Activated T-helper 9 cell treated with anti-CD3 and anti-CD28 coated beads, Interleukin-2, amount 50 U/mL, for 16 hours (primary cell): Measurements from ENCODE around the gene CDC14B.
"Not testable (repeated sequence)": the region's sequence is repeated elsewhere in the genome, so short reads cannot be mapped to it uniquely, and the experiment has no call there.

Experiments
- DNase-seq: peaks from one replicate; pipeline ENCODE4 v3.0.0-alpha.2; 2020; ENCODE audit warnings: low read depth

The CDC14B gene

DNA sequence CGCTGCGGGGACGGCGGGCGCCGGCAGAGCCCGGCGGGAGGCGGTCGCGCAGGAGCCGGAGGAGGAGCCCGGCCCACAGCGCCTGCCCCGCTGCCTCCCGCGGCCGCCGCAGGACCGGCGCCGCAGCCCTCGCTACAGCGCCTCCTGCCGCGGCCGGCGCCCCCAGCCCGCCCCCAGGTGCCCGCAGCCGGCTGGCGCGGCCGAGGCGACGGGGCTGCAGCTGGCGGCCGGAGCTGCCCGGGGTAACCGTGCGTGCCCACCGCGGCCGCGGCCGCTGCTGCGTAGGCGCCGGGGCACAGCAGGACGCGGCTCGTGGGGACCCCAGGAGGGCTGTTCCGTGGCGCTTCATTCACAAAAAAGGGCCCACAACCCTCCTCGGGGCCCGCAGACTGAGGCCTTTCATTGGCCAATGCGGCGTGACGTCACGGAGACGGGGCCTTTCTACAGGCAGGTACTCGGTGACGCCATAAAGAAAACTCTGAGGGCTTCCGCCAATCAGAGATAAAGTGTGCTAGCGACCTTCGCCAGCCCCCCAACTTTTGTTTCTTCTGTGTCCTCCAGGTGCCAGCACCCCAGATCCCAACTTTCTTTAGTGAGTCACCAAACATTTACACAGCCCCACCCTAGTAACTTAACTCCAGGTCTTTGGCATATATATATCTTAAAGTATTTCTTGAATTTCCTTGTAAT is at the start of gene CDC14B:
TSS of gene CDC14B (minus strand) at position 353 of the 690 bp plus-strand sequence. CDS start 465 bp downstream, outside the sequence.
- DNase-seq: peak; percentile 52

DNA sequence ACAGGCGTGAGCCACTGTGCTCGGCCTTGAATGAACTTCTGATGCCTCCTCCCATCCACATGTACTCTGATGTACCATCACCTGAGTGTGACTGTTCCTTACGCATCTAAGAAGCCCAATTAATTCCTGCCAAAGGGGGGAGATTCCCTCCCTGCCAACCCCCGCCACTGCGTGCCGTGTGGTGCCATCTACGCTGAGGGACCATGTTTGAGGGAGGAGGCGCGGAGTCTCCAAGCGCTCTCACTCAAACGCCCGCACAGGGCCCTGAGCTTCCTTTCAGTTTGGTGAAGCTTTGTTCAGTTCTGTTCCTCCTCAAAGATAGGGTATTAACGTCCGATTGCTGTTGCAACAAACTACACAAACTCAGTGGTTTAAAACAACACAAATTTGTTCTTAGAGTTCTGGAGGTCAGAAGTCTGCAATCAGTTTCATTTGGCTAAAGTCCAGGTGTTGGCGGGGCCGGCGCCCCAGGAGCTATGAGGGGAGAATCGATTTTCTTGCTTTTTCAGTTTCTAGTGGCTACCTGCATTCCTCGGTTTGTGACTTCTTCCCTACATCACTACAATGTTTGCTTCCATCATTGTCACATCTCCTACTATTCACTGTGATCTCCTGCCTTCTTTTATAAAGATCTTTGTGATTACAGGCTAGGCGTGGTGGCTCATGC is 49.4 kb upstream of the CDC14B start:
- DNase-seq: no peak

DNA sequence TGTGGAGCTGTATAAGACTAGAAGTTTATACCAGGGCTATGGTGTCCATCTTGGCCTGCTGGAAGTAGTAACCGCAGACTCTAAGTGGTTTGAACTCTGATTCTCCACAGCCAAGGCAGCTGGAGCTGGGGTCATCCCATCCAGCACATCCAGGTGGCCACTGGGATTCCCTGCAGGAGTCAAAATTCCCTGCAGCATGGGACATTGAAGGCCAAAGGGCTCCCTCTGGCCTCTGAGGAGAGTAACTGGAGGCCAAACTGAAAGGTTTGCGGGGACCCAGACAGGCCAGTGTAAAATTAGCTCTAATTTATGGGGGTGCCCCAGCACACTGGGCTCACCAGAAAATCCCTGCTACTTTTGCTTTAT is 47.7 kb upstream of the CDC14B start:
- no peak for DNase-seq

DNA sequence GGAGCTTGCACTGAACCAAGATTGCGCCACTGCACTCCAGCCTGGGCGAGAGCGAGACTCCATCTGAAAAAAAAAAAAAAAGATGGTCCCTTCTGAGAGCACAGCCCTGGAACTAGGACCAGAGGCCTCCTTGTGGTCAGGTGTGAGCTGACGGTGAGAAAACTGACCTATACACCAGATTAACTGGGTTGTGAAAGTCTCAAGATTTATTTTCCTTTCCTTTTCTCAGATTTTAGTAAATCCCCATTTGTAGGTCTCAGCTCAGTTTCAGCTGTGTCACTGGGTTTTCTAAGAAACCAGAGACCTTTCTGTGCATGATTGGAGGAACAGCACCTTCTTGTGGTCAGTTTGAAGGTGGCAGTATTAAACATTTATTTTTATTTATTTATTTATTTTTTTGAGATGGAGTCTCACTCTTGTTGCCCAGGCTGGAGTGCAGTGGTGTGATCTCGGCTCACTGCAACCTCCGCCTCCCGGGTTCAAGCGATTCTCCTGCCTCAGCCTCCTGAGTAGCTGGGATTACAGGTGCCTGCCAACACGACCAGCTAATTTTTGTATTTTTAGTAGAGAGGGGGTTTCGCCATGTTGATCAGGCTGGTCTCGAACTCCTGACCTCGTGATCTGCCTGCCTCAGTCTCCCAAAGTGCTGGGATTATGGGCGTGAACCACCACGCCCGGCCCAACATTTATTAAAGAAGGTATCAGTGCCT is 47.2 kb upstream of the CDC14B start:
- DNase-seq: not testable (repeated sequence)

DNA sequence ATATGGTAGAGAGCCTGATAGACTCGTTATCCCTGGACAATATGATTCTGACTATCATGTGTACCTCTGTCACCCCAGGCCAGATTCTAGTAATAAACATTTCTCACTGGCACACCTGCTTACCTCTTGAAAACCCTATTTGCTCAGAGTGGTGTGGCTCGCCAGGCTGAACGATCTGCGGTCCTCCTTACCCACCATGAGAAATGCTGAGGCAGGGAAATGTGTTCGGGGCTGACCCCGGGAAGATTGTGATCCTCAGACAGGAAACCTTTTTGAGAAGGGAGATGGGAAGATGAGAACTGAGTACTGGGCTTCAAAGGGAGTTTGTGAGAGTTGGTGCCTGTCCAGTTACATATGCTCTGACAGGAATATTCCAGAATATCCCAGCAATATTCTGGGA is 46.1 kb upstream of the CDC14B start:
- DNase-seq: no peak

DNA sequence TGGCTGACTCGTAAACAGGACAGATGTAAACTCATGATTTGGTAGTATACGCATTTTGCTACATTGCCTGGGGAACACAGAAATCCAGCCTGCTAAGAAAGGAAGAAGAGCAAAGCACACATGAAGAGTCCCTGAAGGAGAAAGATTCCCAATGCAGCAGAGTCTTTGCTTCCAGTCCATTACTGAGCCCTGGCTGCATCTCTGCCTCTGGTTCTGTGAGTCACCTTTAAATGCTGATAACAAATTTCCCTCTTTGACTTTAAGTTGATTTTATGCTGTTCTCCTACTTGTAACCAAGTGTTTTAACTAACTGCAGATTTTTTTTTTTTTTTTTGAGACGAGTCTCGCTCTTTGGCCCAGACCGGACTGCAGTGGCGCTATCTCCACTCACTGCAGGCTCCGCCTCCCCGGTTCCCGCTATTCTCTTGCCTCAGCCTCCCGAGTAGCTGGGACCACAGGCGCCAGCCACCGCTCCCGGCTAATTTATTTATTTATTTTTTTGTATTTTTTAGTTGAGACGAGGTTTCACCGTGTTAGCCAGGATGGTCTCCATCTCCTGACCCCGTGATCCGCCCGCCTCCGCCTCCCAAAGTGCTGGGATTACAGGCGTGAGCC is 44.0 kb upstream of the CDC14B start:
- DNase-seq: no peak

DNA sequence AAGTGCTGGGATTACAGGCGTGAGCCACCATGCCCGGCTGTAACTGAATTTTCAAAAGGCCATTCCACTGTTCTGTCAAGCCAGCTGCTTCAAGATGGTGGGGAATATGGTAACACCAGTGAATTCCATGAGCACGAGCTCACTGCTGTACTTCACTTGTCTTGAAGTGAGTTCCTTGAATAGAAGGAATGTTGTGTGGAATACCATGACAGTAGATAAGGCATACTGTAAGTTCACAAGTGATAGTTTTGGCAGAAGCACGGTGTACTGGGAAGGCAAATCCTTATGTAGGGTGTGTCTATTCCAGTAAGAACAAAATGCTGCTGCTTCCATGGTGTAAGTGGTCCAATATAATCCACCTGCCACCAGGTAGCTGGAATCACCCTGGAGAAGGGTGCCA is 42.1 kb upstream of the CDC14B start:
- DNase-seq: no peak

DNA sequence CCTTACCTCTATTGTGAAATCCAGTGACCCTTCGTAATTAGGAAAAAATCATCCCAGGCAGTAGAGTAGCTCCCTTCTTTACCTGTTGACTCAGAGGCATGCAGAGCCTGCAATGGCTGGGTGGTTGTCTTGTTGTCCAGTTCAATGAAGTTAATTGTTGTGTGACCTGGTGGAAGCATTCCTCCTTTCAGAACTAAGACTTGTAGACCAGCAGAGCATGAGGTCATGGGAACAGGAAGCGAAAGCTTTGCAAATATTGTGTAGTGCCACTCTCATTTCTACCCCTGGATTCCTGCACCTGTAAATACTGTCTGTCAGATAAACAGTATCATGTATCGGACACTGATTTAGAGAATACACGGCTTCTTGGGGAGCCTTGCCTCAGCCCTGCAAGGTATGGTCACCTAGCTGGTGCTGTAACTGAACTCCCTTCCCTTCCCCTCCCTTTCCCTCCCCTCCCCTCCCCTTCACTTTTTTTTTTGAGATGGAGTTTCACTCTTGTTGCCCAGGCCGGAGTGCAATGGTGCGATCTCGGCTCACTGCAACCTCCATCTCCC is 41.1 kb upstream of the CDC14B start:
- DNase-seq: no peak

DNA sequence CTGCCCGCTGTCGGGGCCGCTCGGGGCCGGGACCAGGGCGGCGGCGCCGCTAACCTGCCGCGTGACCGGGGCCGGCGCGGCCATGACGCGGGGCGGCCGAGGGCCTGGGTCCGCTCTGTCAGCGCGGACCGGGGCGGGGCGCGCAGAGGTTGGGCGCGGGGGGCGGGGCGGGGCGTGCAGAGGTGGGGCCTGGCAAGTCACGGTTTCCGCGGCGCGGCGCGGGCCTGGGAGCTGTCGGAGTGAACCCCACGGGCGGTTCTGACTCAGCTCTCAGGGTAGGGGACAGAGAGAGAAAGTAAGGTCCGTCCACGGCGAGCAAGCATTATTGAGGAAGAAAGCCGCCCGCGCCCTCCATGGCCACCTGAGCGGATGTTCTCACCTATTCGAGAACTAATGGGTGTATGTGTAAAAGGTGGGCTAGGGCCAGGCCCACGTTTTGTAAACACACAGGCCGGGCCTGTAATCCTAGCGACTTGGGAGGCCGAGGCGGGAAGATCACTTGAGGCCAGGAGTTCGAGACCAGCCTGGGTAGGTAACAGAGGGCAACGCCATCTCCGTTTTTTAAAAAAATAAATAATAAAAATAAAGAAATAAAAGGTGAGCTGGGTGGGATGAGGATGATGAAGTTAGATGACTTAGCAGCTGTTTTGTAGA is 35.7 kb upstream of the CDC14B start, which contains the start of gene PRXL2C:
TSS of gene PRXL2C (minus strand) at position 120 of the 654 bp plus-strand sequence. CDS start at position 84, 36 bp downstream.
- DNase-seq: peak; percentile 77

DNA sequence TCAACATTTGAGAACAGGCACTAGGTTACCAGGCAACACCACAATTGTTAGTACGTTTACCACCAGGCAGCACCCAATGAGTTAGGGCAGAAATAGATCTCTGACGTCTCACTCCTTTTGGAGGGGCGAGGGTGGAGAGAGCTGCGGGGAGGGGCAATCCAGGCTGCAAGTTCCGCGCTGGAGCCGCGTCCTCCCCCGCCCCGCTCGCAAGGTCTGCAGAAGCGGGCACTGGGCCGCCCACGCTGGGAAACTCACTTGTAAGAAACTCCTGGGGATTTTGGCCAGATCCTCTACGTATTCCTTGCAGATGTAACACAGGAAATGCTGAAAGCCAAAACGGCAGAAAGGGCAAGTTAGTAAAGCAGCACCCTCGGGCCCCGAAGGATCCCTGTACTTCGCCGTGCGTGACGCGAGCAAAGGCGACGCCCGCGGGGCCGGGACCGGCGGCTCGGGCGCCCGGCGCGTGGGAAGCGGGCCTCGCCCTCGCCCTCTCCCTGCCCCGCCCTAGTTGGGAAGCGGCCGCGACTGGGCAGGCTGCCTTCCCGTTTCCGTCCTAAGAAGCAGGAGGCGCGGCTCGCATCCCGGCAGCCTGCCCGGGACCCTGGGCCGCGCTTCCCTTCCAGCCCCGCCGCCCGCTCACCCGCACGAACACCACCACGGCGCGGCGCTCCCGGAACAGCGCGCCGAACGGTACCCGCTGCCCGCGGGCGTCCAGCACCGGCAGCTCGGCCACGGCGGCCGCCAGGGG is 35.0 kb upstream of the CDC14B start:
- DNase-seq: peak; percentile 49

DNA sequence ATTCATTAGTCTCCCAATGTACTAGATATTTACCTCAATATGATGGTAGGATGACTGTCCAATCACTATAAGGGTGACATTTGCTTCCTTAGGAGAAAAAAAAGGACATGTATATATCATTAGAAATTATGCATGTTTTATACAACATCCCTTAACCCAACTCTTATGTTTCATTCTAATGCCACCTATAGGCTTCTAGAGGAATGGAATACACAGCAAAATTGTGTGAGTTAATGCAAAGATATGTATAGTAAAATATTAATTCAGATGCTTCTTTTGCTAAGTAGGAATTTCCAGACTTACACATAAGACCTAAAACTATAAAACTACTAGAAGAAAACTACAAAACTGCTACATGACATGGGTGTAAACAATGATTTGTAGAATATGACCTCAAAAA is 32.0 kb upstream of the CDC14B start:
- DNase-seq: no peak

DNA sequence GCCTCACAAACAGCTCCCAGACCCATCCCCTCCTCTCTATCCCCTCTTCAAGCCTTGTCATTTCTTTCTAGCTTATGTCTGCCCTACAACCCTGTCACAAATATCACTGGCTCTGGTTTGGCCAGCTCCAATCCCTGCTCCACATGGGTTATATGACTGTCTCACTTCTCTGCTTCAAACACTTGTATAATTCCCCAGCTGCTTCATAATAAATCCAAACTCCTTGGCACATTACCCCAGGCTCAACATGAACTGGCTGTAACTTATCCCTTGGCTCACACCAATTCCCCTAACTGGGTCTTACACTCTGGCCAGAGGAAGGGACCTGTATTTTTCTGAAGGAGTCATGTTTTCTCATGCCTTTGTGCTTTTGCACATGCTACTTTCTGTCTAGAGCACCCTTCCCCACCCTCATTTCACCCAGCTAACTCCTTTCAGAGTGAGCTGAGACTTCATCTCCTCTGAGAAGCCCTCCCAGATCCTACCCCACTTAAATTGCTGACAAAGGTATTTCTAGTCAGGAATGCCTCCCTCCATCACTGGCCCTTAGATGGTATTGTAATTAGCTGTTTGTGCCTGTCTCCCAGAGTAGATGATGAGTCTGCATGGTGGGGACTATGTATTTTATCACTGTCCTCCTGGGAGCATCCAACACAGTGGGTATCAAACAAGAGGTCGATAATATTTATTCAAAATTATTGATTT is 30.1 kb upstream of the CDC14B start:
- no peak for DNase-seq

DNA sequence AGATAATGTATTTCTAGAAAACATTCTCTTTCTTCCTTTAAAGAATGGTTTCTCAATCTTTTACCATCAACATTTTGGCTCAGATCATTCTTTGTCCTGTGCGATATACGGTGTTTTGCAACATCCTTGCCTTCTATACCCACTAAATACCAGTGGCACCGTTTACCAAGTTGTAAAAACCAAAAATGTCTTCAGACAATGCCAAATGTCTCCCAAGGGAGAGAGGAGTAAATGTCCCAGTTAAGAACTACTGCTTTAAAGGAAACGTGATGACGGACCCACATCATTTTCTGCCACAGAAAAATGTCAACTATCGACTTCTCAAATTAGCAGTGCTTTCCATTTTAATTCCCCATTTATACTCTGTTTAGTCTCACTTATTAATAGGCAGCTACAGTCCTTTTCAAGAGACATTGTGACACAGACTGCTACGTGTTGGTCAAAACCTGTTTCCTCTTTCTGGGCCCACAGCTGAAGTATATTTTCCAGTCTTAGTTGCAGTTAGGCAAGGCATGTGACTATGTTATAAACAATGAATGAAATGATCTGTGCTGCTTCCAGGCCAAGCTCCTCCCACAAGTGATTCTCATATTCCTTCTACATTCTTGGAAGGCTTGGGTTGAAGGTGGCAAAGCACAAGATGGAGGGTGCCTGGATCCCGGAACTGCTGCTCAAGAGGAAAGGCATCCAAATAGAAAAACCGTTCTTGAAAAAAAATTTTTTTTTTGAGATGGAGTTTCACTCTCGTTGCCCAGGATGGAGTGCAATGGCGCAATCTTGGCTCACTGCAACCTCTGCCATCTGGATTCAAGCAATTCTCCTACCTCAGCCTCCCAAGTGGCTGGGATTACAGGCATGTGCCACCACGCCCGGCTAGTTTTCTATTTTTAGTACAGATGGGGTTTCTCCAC is 26.7 kb upstream of the CDC14B start:
- DNase-seq: no peak

DNA sequence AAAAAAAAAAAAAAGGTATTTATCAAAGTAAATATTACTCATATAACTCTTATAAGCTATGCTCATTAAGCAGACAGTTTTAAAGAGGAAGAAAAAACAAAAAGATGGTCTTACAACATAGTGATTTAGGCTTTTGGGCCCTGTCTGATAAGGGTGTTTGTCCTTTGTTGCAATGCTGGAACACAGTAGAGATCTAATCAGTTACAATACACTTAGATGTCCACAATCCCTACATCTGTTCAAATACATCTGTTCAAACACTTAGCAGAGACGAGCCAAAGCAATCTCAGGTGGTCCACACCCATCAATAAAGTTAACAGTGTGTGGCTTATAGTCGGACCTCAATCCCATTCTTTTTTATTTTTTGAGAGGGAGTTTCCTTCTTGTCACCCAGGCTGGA is 24.5 kb upstream of the CDC14B start:
- DNase-seq: no peak

DNA sequence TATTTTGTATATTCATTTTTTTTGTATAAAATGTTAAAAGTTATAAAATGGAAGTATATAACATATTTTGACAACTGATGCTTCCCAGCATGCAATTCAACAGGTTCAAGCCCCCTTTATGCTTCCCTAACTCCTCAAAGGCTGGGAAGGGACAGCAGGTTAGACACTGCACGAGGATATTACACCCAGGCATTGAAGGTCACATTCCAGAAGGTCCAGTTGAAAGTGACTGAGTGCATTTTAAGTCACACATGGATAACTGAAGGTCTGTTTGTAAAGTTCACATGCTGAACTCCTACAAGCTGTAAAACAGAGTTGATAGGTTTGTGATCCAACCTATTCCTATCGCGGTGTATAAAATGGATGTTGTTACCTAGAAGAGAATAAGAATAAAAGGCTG is 21.9 kb upstream of the CDC14B start:
- DNase-seq: no peak

DNA sequence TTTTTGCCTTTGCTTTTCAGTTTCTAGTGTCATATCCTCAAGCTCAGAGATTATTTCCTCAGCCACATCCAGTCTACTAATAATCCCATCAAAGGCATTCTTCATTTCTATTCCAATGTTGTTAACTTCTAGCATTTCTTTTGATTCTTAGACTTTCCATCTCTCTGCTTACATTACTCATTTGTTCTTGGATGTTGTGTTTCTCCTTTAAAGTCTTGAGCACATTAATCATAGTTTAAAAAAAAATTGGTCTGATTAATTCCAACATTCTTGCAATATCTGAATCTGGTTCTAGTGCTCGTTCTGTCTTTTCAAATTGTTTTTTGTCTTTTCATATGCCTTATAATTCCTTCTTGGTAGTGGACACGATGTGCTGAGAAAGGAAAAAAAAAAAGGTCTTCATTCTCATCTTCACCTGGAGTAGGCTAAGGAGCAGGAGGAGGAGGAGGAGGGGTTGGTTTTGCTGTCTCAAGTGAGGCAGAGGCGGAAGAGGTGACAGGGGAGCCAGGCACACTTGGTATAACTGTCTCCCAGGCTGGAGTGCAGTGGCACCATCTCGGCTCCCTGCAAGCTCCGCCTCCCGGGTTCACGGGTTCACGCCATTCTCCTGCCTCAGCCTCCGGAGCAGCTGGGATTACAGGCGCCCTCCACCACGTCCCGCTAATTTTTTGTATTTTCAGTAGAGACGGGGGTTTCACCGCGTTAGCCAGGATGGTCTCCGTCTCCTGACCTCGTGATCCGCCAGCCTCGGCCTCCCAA is 19.1 kb upstream of the CDC14B start:
- DNase-seq: no peak

DNA sequence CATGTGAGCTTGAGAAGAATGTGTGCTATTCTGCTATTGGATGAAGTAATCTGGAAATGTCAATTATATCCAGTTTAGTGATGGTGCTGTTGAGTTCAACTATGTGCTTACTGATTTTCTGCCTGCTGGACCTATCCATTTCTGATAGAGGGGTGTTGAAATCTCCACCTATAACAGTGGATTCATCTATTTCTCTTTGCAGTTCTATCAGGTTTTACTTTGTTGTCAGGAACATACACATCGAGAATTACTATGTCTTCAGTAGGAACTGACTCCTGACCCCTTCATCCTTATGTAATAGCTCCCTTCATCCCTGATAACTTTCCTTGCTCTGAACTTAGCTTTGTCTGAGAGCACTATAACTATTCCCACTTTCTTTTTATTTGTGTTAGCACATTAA is 16.7 kb upstream of the CDC14B start:
- DNase-seq: no peak

DNA sequence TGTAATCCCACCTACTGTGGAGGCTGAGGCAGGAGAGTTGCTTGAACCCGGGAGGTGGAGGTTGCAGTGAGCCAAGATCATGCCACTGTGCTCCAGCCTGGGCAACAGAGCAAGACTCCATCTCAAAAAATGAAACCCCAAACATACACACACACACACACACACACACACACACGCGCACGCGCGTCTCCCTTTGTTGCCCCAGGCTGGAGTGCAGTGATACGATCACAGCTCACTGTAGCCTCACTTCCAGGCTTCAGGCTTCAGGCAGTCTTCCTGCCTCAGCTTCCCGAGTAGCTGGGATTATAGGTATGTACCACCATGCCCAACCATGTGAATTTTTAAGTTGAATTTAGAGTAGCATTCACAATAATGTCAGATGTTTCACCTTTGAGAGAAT is 13.9 kb upstream of the CDC14B start:
- not testable (repeated sequence) for DNase-seq

DNA sequence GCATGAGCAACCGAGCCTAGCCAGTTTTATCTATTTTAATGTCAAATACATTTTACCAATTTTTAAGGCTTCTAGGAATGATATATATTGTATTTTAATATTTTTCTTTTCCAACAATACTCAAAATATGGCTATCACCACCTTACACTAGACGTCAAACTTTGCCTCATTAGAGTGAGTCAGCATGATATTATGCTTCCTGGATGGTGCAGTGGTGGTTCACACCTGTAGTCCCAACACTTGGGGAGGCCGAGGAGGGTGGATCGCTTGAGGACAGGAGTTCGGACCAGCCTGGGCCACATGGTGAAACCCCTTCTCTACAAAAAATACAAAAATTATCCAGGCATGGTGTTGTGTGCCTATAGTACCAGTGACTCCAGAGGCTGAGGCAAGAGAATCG is 7.3 kb upstream of the CDC14B start:
- no peak for DNase-seq
